ENCODE measurements around the gene KIF12.

DNA sequence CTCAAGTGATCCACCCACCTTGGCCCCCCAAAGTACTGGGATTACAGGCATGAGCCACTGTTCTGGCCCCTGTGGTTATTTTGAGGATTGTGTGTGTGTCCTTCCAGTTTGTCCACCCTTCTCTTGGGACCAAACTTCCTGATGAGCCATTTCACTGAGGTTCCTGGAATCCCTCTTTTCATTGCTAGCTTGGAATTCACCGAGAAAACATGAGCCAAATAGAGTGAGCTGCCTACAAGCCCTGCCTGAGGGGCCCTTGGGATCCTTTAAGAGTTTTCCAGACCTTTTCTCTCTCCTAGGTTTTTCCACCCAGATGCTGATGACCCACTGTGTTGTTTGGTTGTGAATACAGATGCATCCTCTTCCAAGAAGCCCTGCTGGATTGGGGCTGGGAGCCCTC is 13.2 kb upstream of the KIF12 start:
- no peak for TF ChIP-seq CREB1 (CRISPR knock-in tag; IDR thresholded peaks at IDR 0.05; ENCODE audit: low read depth)
- TF ChIP-seq, protein P1, sequence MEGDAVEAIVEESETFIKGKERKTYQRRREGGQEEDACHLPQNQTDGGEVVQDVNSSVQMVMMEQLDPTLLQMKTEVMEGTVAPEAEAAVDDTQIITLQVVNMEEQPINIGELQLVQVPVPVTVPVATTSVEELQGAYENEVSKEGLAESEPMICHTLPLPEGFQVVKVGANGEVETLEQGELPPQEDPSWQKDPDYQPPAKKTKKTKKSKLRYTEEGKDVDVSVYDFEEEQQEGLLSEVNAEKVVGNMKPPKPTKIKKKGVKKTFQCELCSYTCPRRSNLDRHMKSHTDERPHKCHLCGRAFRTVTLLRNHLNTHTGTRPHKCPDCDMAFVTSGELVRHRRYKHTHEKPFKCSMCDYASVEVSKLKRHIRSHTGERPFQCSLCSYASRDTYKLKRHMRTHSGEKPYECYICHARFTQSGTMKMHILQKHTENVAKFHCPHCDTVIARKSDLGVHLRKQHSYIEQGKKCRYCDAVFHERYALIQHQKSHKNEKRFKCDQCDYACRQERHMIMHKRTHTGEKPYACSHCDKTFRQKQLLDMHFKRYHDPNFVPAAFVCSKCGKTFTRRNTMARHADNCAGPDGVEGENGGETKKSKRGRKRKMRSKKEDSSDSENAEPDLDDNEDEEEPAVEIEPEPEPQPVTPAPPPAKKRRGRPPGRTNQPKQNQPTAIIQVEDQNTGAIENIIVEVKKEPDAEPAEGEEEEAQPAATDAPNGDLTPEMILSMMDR (conservative IDR thresholded peaks at IDR 0.05; ENCODE audit: low read depth in 2 of 2) = no peak
- TF ChIP-seq POLR2AphosphoS5 (IDR thresholded peaks at IDR 0.05; ENCODE audit: low read depth) = no peak
- no peak for TF ChIP-seq EZH2 (IDR thresholded peaks at IDR 0.05; ENCODE audit: low read depth, unreplicated experiment)
- no peak for TF ChIP-seq JUNB (IDR thresholded peaks at IDR 0.05; ENCODE audit: unreplicated experiment)
- no peak for TF ChIP-seq EZH2phosphoT487 (IDR thresholded peaks at IDR 0.05; ENCODE audit: unreplicated experiment)
- TF ChIP-seq STAT1 (IDR thresholded peaks at IDR 0.05; ENCODE audit: unreplicated experiment) = no peak
